H9 (cell line): ENCODE results near the gene CHTOP. TPM values are rescaled to one million over a fixed set of nuclear protein-coding genes. Genes with fewer than 3 reads are reported as not detected.

Experiments used
- DNase-seq: peaks from one replicate; pipeline ENCODE4 v3.0.0-alpha.2; 2017
- H2AFZ ChIP-seq: one replicate; pipeline ENCODE4 v1.6.1; 2013; ENCODE audit warnings: mild to moderate bottlenecking, low read length, control low read depth, moderate library complexity
- H2AK5ac ChIP-seq: 2 replicates; pipeline ENCODE4 v1.6.1; 2013; ENCODE audit warnings: low read length, control low read depth, mixed read lengths; ENCODE audit not compliant: insufficient read length
- H2BK120ac ChIP-seq: one replicate; pipeline ENCODE4 v1.6.1; 2013; ENCODE audit warnings: low read depth, mild to moderate bottlenecking, low read length, control low read depth, inconsistent platforms; ENCODE audit not compliant: poor library complexity, severe bottlenecking
- H2BK12ac ChIP-seq: 2 replicates; pipeline ENCODE4 v1.6.1; 2013; ENCODE audit warnings: low read length, control low read depth, mixed read lengths, low read depth; ENCODE audit not compliant: insufficient read length
- H2BK15ac ChIP-seq: 2 replicates; pipeline ENCODE4 v1.6.1; 2013; ENCODE audit warnings: low read depth, low read length, control low read depth
- H2BK20ac ChIP-seq: one replicate; pipeline ENCODE4 v1.6.1; 2013; ENCODE audit warnings: low read depth, mild to moderate bottlenecking, low read length, control low read depth, inconsistent platforms; ENCODE audit not compliant: poor library complexity, severe bottlenecking
- H2BK5ac ChIP-seq: 2 replicates; pipeline ENCODE4 v1.6.1; 2013; ENCODE audit warnings: low read length, control low read depth, mixed read lengths; ENCODE audit not compliant: insufficient read length
- H3K14ac ChIP-seq: 2 replicates; pipeline ENCODE4 v1.6.1; 2013; ENCODE audit warnings: low read length, control low read depth; ENCODE audit not compliant: insufficient read depth
- H3K18ac ChIP-seq: 2 replicates; pipeline ENCODE4 v1.6.1; 2013; ENCODE audit warnings: low read depth, mild to moderate bottlenecking, mixed read lengths, low read length, control low read depth; ENCODE audit not compliant: insufficient read length
- H3K23ac ChIP-seq: 2 replicates; pipeline ENCODE4 v1.6.1; 2013; ENCODE audit warnings: low read length, control low read depth, mixed read lengths, low read depth; ENCODE audit not compliant: insufficient read length
- H3K23me2 ChIP-seq: 2 replicates; pipeline ENCODE4 v1.6.1; 2013; ENCODE audit warnings: low read depth, mild to moderate bottlenecking, mixed read lengths, low read length, control low read depth; ENCODE audit not compliant: insufficient read length, poor library complexity, severe bottlenecking
- H3K27ac ChIP-seq: 2 replicates; pipeline ENCODE4 v1.5.1; 2013; ENCODE audit warnings: low read length, control low read depth, mixed read lengths, low read depth; ENCODE audit not compliant: insufficient read length
- H3K27me3 ChIP-seq: 2 replicates; pipeline ENCODE4 v1.6.1; 2013; ENCODE audit warnings: low read length, control low read depth, inconsistent platforms; ENCODE audit not compliant: insufficient read depth
- H3K4ac ChIP-seq: 2 replicates; pipeline ENCODE4 v1.6.1; 2013; ENCODE audit warnings: low read depth, mild to moderate bottlenecking, control low read depth, inconsistent platforms, low read length, moderate library complexity
- H3K4me1 ChIP-seq: 2 replicates; pipeline ENCODE4 v1.6.1; 2013; ENCODE audit warnings: low read length, control low read depth, inconsistent platforms; ENCODE audit not compliant: insufficient read depth
- H3K4me2 ChIP-seq: 2 replicates; pipeline ENCODE4 v1.6.1; 2013; ENCODE audit warnings: low read length, control low read depth, mixed read lengths; ENCODE audit not compliant: insufficient read length, insufficient read depth
- H3K56ac ChIP-seq: 2 replicates; pipeline ENCODE4 v1.6.1; 2013; ENCODE audit warnings: low read depth, mild to moderate bottlenecking, mixed read lengths, low read length, control low read depth; ENCODE audit not compliant: insufficient read length
- H3K79me1 ChIP-seq: 2 replicates; pipeline ENCODE4 v1.6.1; 2013; ENCODE audit warnings: low read depth, mild to moderate bottlenecking, moderate library complexity, low read length, control low read depth, inconsistent platforms; ENCODE audit not compliant: insufficient read depth, poor library complexity, severe bottlenecking
- H3K79me2 ChIP-seq: 2 replicates; pipeline ENCODE4 v1.6.1; 2013; ENCODE audit warnings: low read length, control low read depth, inconsistent platforms; ENCODE audit not compliant: insufficient read depth
- H3K9ac ChIP-seq: 2 replicates; pipeline ENCODE4 v1.6.1; 2013; ENCODE audit warnings: low read length, control low read depth, mixed read lengths; ENCODE audit not compliant: insufficient read length; ENCODE audit errors: extremely low read depth
- H3K9me3 ChIP-seq: one replicate; pipeline ENCODE4 v1.6.1; 2013; ENCODE audit warnings: low read depth, low read length, inconsistent platforms; ENCODE audit not compliant: control insufficient read depth
- H3T11ph ChIP-seq: one replicate; pipeline ENCODE4 v1.6.1; 2013; ENCODE audit warnings: mild to moderate bottlenecking, low read length, control low read depth, inconsistent platforms
- H4K20me1 ChIP-seq: one replicate; pipeline ENCODE4 v1.6.1; 2013; ENCODE audit not compliant: control insufficient read depth, insufficient read length, insufficient read depth
- H4K5ac ChIP-seq: 2 replicates; pipeline ENCODE4 v1.6.1; 2013; ENCODE audit warnings: low read depth, mild to moderate bottlenecking, mixed read lengths, low read length, control low read depth; ENCODE audit not compliant: insufficient read length
- H4K8ac ChIP-seq: replicated peaks from 2 replicates; pipeline ENCODE4 v1.6.1; 2013; ENCODE audit warnings: low read length, control low read depth, mixed read lengths, low read depth; ENCODE audit not compliant: insufficient read length
- H4K91ac ChIP-seq: 2 replicates; pipeline ENCODE4 v1.6.1; 2013; ENCODE audit warnings: low read depth, mild to moderate bottlenecking, moderate library complexity, mixed read lengths, low read length, control low read depth; ENCODE audit not compliant: insufficient read length
- H3K27ac Mint-ChIP-seq, 3 experiments: 2 replicates in 2 of 3; 3 replicates in 1 of 3; pipeline ENCODE4 v1.8.0; 2020 to 2021; ENCODE audit warnings: mixed read lengths in 3 of 3, mild to moderate bottlenecking in 1 of 3, moderate library complexity in 1 of 3
- H3K27me3 Mint-ChIP-seq: 2 replicates; pipeline ENCODE4 v1.8.0; 2021; ENCODE audit warnings: low read depth, mild to moderate bottlenecking, moderate library complexity, mixed read lengths
- H3K36me3 Mint-ChIP-seq, 3 experiments: 2 replicates in 2 of 3; 3 replicates in 1 of 3; pipeline ENCODE4 v1.8.0; 2020 to 2021; ENCODE audit warnings: low read depth in 3 of 3, mixed read lengths in 3 of 3; ENCODE audit not compliant: insufficient read depth in 1 of 3
- H3K4me1 Mint-ChIP-seq, 2 experiments: 2 replicates each; pipeline ENCODE4 v1.8.0; 2020; ENCODE audit warnings: mixed read lengths in 2 of 2
- H3K4me3 Mint-ChIP-seq, 2 experiments: 2 replicates in 1 of 2; 3 replicates in 1 of 2; pipeline ENCODE4 v1.8.0; 2020 to 2021; ENCODE audit warnings: mild to moderate bottlenecking in 2 of 2, mixed read lengths in 2 of 2, moderate library complexity in 1 of 2
- H3K9me3 Mint-ChIP-seq, 2 experiments: 2 replicates in 1 of 2; 3 replicates in 1 of 2; pipeline ENCODE4 v1.8.0; 2020; ENCODE audit warnings: mild to moderate bottlenecking in 2 of 2, mixed read lengths in 2 of 2, moderate library complexity in 1 of 2
- CTCF ChIP-seq: fragments of 200-600 bp; sonication (generic); conservative IDR thresholded peaks from 3 replicates; pipeline ENCODE4 v1.8.0; 2021; ENCODE audit warnings: antibody characterized with exemption, mild to moderate bottlenecking
- WGBS: extraction: QIAGEN DNeasy Blood & Tissue Kit; methylation state at CpG from one replicate; pipeline ENCODE4 v1.1.7; 2013; ENCODE audit warnings: missing lambda C conversion rate, low lambda C conversion rate, mixed read lengths; ENCODE audit not compliant: insufficient read length; ENCODE audit errors: extremely low coverage; 5-methylcytosine and 5-hydroxymethylcytosine counted together
- total RNA-seq: library from RNA; stranded (reverse); gene quantifications from 2 replicates; pipeline ENCODE4 v1.2.1, GENCODE V29; 2021

The CHTOP gene
- total RNA-seq, 1 experiment from 2014 or later, result 126 TPM

DNA sequence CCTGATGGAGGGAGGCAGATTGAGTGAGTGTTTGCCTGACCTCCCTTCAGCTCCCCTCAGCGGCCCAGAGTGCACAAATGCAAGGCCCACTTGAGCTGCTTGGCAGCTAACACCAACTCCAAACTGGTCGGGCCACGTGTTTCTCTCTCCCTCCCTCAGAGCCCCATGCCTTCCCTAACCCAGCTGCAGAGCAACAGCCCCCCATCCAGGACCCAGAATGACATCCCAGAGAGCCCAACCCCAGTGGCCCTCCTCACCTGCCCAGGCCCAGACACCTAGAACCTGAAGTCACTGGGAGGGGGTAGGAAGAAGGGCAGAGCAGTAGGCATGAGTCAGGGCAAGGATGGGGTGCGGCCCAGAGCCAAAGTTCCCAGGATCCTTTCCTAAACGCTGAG lies 17.0 kb upstream of the CHTOP start:
- H3K9me3 ChIP-seq, result no peaks in the 10 kb centered on the region
- no peak overlapping the region for H3K18ac ChIP-seq
- peaks cover 4% of the 10 kb centered on the region; the same call in 1 of the 2 replicates for H3K4me1 ChIP-seq
- peaks cover 22 to 39% of the 10 kb centered on the region in 2 experiments for H3K4me1 Mint-ChIP-seq
- no CpG with 5 or more reads among the region's 5 CpGs for WGBS
- H3K27me3 ChIP-seq, result no peaks in the 10 kb centered on the region
- TF ChIP-seq CTCF, result no peak
- no peaks in the 10 kb centered on the region for H3K9me3 Mint-ChIP-seq
- no peaks in the 10 kb centered on the region for H3K23me2 ChIP-seq
- H3T11ph ChIP-seq, result no peak overlapping the region
- H2BK20ac ChIP-seq, result no peak overlapping the region
- no peak overlapping the region for H4K5ac ChIP-seq
- no peak overlapping the region for H3K4me3 Mint-ChIP-seq
- peaks cover 5 to 17% (median 5%) of the 10 kb centered on the region in 3 experiments; a peak in 5 of 7 replicates for H3K36me3 Mint-ChIP-seq
- H3K27ac ChIP-seq, result no peak overlapping the region
- H2BK12ac ChIP-seq, result no peak overlapping the region
- no peak overlapping the region for H2AFZ ChIP-seq
- no peak overlapping the region for H2BK15ac ChIP-seq
- no peak overlapping the region for H3K4me2 ChIP-seq
- H3K79me1 ChIP-seq, result no peaks in the 10 kb centered on the region
- no peaks in the 10 kb centered on the region for H4K20me1 ChIP-seq
- H4K8ac ChIP-seq, result no peak overlapping the region
- H3K4ac ChIP-seq, result no peak overlapping the region
- H3K27me3 Mint-ChIP-seq, result no peaks in the 10 kb centered on the region; the same call in 1 of the 2 replicates
- H4K91ac ChIP-seq, result no peak overlapping the region
- no peak for DNase-seq
- H3K9ac ChIP-seq, result no peak overlapping the region
- H2AK5ac ChIP-seq, result no peak overlapping the region
- H3K23ac ChIP-seq, result no peak overlapping the region
- H3K14ac ChIP-seq, result no peak overlapping the region
- no peak overlapping the region for H2BK5ac ChIP-seq
- H3K56ac ChIP-seq, result no peak overlapping the region
- H3K27ac Mint-ChIP-seq, result peak overlapping the region in 1 of 3 experiments; percentile 55; a peak in 1 of 7 replicates
- no peak overlapping the region for H2BK120ac ChIP-seq
- no peaks in the 10 kb centered on the region for H3K79me2 ChIP-seq
